Measurements from ENCODE around the gene MLYCD.

The MLYCD gene

GRCh38 chr16:83863682-83864081 lies 35.2 kb upstream of the MLYCD start:
- Histone ChIP-seq H3K36me3 (ENCODE audit: control insufficient read depth in 2 of 2, insufficient read depth in 2 of 2, low read length in 2 of 2) (no peaks in the 10 kb centered on the region), H3K27me3 (ENCODE audit: control insufficient read depth in 2 of 2, insufficient read depth in 2 of 2, low read length in 2 of 2) (no peaks in the 10 kb centered on the region), H3K4me3 (ENCODE audit: low read length in 2 of 2) (no peak overlapping the region), H3K9me3 (ENCODE audit: control insufficient read depth in 2 of 2, low read length in 2 of 2) (no peaks in the 10 kb centered on the region), H3K27ac (ENCODE audit: low read depth in 2 of 2, low read length in 2 of 2) (no peak overlapping the region), H3K4me1 (ENCODE audit: control insufficient read depth in 2 of 2, insufficient read depth in 2 of 2, low read length in 2 of 2) (no peaks in the 10 kb centered on the region), H3K9ac (ENCODE audit: low read depth in 1 of 2, low read length in 2 of 2) (no peak overlapping the region)

- Histone ChIP-seq H3K9ac (ENCODE audit: low read depth in 1 of 2, low read length in 2 of 2) (no peak overlapping the region), H3K9me3 (ENCODE audit: control insufficient read depth in 2 of 2, low read length in 2 of 2) (no peaks in the 10 kb centered on the region), H3K36me3 (ENCODE audit: control insufficient read depth in 2 of 2, insufficient read depth in 2 of 2, low read length in 2 of 2) (no peaks in the 10 kb centered on the region), H3K27me3 (ENCODE audit: control insufficient read depth in 2 of 2, insufficient read depth in 2 of 2, low read length in 2 of 2) (no peaks in the 10 kb centered on the region), H3K27ac (ENCODE audit: low read depth in 2 of 2, low read length in 2 of 2) (no peak overlapping the region), H3K4me3 (ENCODE audit: low read length in 2 of 2) (no peak overlapping the region), H3K4me1 (ENCODE audit: control insufficient read depth in 2 of 2, insufficient read depth in 2 of 2, low read length in 2 of 2) (no peaks in the 10 kb centered on the region)
Observed at GRCh38 chr16:83870830-83871229, 28.1 kb upstream of the MLYCD start.

DNA sequence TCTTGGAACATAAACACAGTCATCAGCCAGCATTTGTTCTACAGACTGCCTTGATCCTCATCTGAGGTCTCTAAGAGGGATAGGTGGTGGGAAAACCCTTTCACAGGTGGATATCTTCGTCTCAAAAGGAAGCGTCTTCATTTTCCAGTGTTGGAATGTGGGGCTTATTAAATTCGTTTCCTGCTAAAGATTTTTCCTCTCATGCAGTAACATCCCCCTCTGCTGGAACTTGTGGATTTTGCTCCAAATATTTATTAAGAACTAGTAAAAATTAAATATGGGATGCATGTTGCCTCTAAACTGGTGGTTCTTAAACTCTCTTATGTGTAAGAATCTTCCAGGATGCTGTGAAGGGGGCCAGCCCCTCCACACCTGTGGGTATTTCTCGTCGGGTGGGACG lies 20.1 kb upstream of the MLYCD start:
- Histone ChIP-seq H3K4me1 (ENCODE audit: control insufficient read depth in 2 of 2, insufficient read depth in 2 of 2, low read length in 2 of 2) (no peaks in the 10 kb centered on the region), H3K9me3 (ENCODE audit: control insufficient read depth in 2 of 2, low read length in 2 of 2) (no peaks in the 10 kb centered on the region), H3K27ac (ENCODE audit: low read depth in 2 of 2, low read length in 2 of 2) (no peak overlapping the region), H3K9ac (ENCODE audit: low read depth in 1 of 2, low read length in 2 of 2) (no peak overlapping the region), H3K4me3 (ENCODE audit: low read length in 2 of 2) (no peak overlapping the region), H3K27me3 (ENCODE audit: control insufficient read depth in 2 of 2, insufficient read depth in 2 of 2, low read length in 2 of 2) (peaks cover 0 to 5% of the 10 kb centered on the region in 2 donors), H3K36me3 (ENCODE audit: control insufficient read depth in 2 of 2, insufficient read depth in 2 of 2, low read length in 2 of 2) (no peaks in the 10 kb centered on the region)

DNA sequence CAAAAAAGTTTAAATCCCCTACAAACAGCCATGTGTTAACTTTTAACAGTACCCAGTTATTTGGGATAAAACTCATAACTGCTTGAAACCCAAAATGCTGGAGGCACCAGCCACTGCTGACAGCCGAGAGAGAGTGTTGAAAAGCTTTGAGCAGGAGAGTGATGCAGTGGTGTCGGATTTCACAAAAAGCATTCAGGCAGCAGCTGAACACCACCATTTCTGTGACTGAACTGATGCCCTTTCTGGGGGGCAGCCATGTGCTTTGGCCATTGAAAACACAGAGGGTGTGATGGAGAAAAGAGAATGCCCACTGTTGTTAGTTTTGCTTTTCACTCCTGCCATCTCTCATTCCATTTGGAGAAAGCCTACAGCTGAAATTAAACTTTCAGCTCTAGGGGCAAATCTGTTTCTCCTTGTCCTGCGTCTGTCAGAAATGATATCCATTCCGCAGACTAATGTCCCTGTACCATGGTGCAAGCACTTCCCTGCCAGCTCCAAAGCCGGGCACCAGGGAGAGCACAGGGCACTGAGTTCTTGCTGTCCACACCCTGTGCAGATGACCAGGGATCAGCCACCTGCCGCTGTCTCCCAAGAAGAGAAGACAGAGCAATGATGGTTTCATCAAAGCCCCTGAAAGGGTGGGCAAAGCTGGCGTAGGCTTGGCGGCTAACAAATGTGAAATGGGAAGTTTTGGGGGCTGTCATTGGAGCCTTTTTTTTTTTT lies 16.6 kb upstream of the MLYCD start:
- Histone ChIP-seq H3K9me3 (ENCODE audit: control insufficient read depth in 2 of 2, low read length in 2 of 2) (no peaks in the 10 kb centered on the region), H3K4me3 (ENCODE audit: low read length in 2 of 2) (no peak overlapping the region), H3K4me1 (ENCODE audit: control insufficient read depth in 2 of 2, insufficient read depth in 2 of 2, low read length in 2 of 2) (no peaks in the 10 kb centered on the region), H3K27ac (ENCODE audit: low read depth in 2 of 2, low read length in 2 of 2) (no peak overlapping the region), H3K36me3 (ENCODE audit: control insufficient read depth in 2 of 2, insufficient read depth in 2 of 2, low read length in 2 of 2) (no peaks in the 10 kb centered on the region), H3K27me3 (ENCODE audit: control insufficient read depth in 2 of 2, insufficient read depth in 2 of 2, low read length in 2 of 2) (peaks cover 0 to 5% of the 10 kb centered on the region in 2 donors), H3K9ac (ENCODE audit: low read depth in 1 of 2, low read length in 2 of 2) (no peak overlapping the region)

GRCh38 chr16:83886199-83886971 lies 12.5 kb upstream of the MLYCD start:
- Histone ChIP-seq H3K27me3 (ENCODE audit: control insufficient read depth in 2 of 2, insufficient read depth in 2 of 2, low read length in 2 of 2) (peaks cover 0 to 2% of the 10 kb centered on the region in 2 donors), H3K9me3 (ENCODE audit: control insufficient read depth in 2 of 2, low read length in 2 of 2) (no peaks in the 10 kb centered on the region), H3K4me1 (ENCODE audit: control insufficient read depth in 2 of 2, insufficient read depth in 2 of 2, low read length in 2 of 2) (no peaks in the 10 kb centered on the region), H3K27ac (ENCODE audit: low read depth in 2 of 2, low read length in 2 of 2) (no peak overlapping the region), H3K9ac (ENCODE audit: low read depth in 1 of 2, low read length in 2 of 2) (no peak overlapping the region), H3K36me3 (ENCODE audit: control insufficient read depth in 2 of 2, insufficient read depth in 2 of 2, low read length in 2 of 2) (no peaks in the 10 kb centered on the region), H3K4me3 (ENCODE audit: low read length in 2 of 2) (no peak overlapping the region)

DNA sequence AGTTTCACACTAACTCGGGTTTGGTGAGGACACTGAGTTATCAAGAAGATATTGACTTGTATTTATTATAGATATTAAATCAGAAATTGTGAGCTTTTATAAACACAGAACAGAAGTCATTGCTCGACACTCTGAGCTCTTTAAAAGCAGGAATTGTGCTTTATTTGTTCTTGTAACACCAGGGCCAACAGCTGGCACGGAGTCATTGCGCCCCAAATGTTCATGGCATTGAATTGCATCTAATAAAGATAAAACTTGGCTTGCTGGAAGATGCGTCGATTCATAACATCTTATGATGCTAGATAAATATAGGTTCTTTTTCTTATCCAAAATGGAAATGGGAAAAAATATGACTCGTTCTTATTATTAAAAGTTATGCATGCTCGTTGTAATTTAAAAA lies 11.8 kb upstream of the MLYCD start:
- no peak overlapping the region for H3K27ac ChIP-seq (ENCODE audit: low read depth in 2 of 2, low read length in 2 of 2)
- peaks cover 0 to 2% of the 10 kb centered on the region in 2 donors for H3K27me3 ChIP-seq (ENCODE audit: control insufficient read depth in 2 of 2, insufficient read depth in 2 of 2, low read length in 2 of 2)
- H3K4me3 ChIP-seq (ENCODE audit: low read length in 2 of 2), result no peak overlapping the region
- H3K36me3 ChIP-seq (ENCODE audit: control insufficient read depth in 2 of 2, insufficient read depth in 2 of 2, low read length in 2 of 2), result no peaks in the 10 kb centered on the region
- H3K9me3 ChIP-seq (ENCODE audit: control insufficient read depth in 2 of 2, low read length in 2 of 2), result no peaks in the 10 kb centered on the region
- no peaks in the 10 kb centered on the region for H3K4me1 ChIP-seq (ENCODE audit: control insufficient read depth in 2 of 2, insufficient read depth in 2 of 2, low read length in 2 of 2)
- no peak overlapping the region for H3K9ac ChIP-seq (ENCODE audit: low read depth in 1 of 2, low read length in 2 of 2)

DNA sequence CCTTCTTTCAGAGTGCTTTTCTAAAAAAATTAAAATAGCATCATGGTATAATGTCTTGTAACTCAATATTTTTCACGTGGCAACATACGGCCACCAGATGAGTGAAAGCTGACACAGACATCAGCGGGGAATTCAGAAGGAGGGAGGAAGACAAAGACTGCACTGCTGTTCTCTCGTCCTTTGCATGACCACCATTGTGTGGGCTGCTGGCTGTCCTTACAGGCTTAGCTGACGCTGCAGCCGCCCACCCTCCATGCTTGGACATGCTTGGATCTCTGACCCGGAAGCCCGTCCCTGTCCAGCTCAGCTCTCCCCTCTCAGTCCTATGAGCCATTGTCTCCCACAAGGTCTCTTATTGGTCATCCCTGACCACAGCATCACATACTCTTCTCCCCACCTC lies 11.4 kb upstream of the MLYCD start:
- H3K36me3 ChIP-seq (ENCODE audit: control insufficient read depth in 2 of 2, insufficient read depth in 2 of 2, low read length in 2 of 2), result no peaks in the 10 kb centered on the region
- H3K27me3 ChIP-seq (ENCODE audit: control insufficient read depth in 2 of 2, insufficient read depth in 2 of 2, low read length in 2 of 2), result peaks cover 0 to 2% of the 10 kb centered on the region in 2 donors
- no peaks in the 10 kb centered on the region for H3K9me3 ChIP-seq (ENCODE audit: control insufficient read depth in 2 of 2, low read length in 2 of 2)
- H3K9ac ChIP-seq (ENCODE audit: low read depth in 1 of 2, low read length in 2 of 2), result no peak overlapping the region
- no peak overlapping the region for H3K4me3 ChIP-seq (ENCODE audit: low read length in 2 of 2)
- no peaks in the 10 kb centered on the region for H3K4me1 ChIP-seq (ENCODE audit: control insufficient read depth in 2 of 2, insufficient read depth in 2 of 2, low read length in 2 of 2)
- no peak overlapping the region for H3K27ac ChIP-seq (ENCODE audit: low read depth in 2 of 2, low read length in 2 of 2)

DNA sequence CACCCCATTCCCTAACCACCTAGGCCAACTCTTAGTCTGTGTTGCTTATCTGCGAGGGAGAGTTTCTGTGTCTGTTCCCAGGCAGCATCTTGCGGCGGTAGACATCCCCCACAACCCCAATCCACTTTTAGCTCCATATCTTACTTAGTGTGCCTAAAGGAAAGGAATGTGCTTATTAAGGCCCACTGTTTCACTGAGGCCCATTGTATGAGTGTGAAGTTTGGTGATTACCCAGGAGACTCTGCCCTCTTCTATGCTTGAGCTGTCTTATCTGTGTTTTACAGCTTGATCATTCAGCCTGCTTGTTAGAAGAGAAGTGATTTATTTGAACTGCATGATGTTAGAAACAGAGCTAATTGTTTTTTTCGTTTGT lies 10.3 kb upstream of the MLYCD start:
- Histone ChIP-seq H3K36me3 (ENCODE audit: control insufficient read depth in 2 of 2, insufficient read depth in 2 of 2, low read length in 2 of 2) (no peaks in the 10 kb centered on the region), H3K9me3 (ENCODE audit: control insufficient read depth in 2 of 2, low read length in 2 of 2) (no peaks in the 10 kb centered on the region), H3K4me1 (ENCODE audit: control insufficient read depth in 2 of 2, insufficient read depth in 2 of 2, low read length in 2 of 2) (no peaks in the 10 kb centered on the region), H3K27ac (ENCODE audit: low read depth in 2 of 2, low read length in 2 of 2) (no peak overlapping the region), H3K9ac (ENCODE audit: low read depth in 1 of 2, low read length in 2 of 2) (no peak overlapping the region), H3K27me3 (ENCODE audit: control insufficient read depth in 2 of 2, insufficient read depth in 2 of 2, low read length in 2 of 2) (peaks cover 0 to 2% of the 10 kb centered on the region in 2 donors), H3K4me3 (ENCODE audit: low read length in 2 of 2) (no peak overlapping the region)

GRCh38 chr16:83890359-83890758 lies 8.6 kb upstream of the MLYCD start:
- H3K4me1 ChIP-seq (ENCODE audit: control insufficient read depth in 2 of 2, insufficient read depth in 2 of 2, low read length in 2 of 2), result no peaks in the 10 kb centered on the region
- H3K27me3 ChIP-seq (ENCODE audit: control insufficient read depth in 2 of 2, insufficient read depth in 2 of 2, low read length in 2 of 2), result peaks cover 2 to 4% of the 10 kb centered on the region in 2 donors

DNA sequence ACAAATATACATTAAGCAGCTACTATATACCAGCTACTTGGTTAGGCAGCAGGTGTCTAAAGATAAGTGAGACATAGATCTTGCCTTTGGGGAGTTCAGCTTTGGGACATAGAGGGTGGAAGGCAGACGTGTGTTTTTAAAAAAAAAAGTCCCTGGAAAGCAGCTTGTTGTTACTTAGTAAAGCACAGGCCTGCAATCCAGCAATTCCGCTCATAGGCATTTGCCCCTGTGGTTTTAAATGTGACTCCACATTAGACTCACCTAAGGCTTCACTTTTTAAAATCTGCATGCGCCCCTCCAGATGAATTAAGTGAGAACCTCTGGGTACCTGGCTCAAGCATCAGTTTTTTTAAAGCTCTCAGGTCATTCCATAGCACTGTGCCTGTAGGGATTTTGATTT lies 7.2 kb upstream of the MLYCD start:
- H3K27me3 ChIP-seq (ENCODE audit: control insufficient read depth in 2 of 2, insufficient read depth in 2 of 2, low read length in 2 of 2), result peaks cover 2 to 4% of the 10 kb centered on the region in 2 donors
- no peak overlapping the region for H3K4me3 ChIP-seq (ENCODE audit: low read length in 2 of 2)
- no peak overlapping the region for H3K27ac ChIP-seq (ENCODE audit: low read depth in 2 of 2, low read length in 2 of 2)
- no peak overlapping the region for H3K9ac ChIP-seq (ENCODE audit: low read depth in 1 of 2, low read length in 2 of 2)
- no peaks in the 10 kb centered on the region for H3K36me3 ChIP-seq (ENCODE audit: control insufficient read depth in 2 of 2, insufficient read depth in 2 of 2, low read length in 2 of 2)
- no peaks in the 10 kb centered on the region for H3K9me3 ChIP-seq (ENCODE audit: control insufficient read depth in 2 of 2, low read length in 2 of 2)
- H3K4me1 ChIP-seq (ENCODE audit: control insufficient read depth in 2 of 2, insufficient read depth in 2 of 2, low read length in 2 of 2), result no peaks in the 10 kb centered on the region

More at GRCh38 chr16:83890359-83890758, 8.6 kb upstream of the MLYCD start:
- Histone ChIP-seq H3K36me3 (ENCODE audit: control insufficient read depth in 2 of 2, insufficient read depth in 2 of 2, low read length in 2 of 2) (no peaks in the 10 kb centered on the region), H3K27ac (ENCODE audit: low read depth in 2 of 2, low read length in 2 of 2) (no peak overlapping the region), H3K4me3 (ENCODE audit: low read length in 2 of 2) (no peak overlapping the region), H3K9me3 (ENCODE audit: control insufficient read depth in 2 of 2, low read length in 2 of 2) (no peaks in the 10 kb centered on the region), H3K9ac (ENCODE audit: low read depth in 1 of 2, low read length in 2 of 2) (no peak overlapping the region)

Measured in mucosa of rectum (tissue), 2 donors.